GM18867 (cell line): ENCODE results near the gene ABCD3.
"Not testable (repeated sequence)": the region's sequence is repeated elsewhere in the genome, so short reads cannot be mapped to it uniquely, and the experiment has no call there.

Source experiments
- ATAC-seq: cut with Tn5 transposase; IDR thresholded peaks from one replicate; pipeline ENCODE4 v1.9.1; 2021; ENCODE audit warnings: mild to moderate bottlenecking, moderate library complexity; ENCODE audit not compliant: unreplicated experiment

Gene ABCD3

DNA sequence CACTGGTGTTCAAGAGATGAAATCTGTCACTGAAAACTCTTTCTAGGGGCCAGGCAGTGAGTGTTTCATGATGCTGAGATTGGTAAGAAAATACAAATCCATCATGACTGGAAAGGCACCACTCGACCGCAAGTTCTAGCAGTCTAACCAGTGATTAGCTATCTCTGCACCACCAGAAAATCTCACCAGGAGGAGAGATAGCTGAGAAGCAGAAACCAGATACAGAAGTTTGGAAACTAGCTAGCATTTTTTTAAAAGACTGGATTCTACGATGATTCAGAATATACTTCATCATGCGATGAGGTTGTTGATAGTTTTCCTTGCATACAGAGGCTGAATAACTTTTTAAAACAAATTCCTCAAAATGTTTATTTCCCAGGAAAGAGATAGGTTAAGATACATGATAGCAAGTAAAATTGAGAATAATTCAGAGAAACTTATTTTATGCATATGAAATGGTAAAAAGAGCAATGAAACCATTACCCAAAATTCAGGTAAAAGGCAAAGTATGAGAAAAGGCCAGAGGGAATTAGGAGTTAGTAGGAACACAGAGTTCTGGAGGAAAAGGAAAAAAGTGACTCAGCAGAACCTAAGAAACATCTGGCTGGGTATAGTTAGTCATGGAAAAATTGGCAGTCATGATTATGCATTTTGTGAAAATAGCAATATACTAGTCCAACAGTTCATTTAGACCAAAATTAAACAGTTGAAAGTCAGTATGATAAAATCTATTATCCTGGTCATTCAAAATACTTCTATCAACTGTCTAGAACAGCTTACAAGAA is 126.7 kb downstream of the ABCD3 start:
- ATAC-seq: no peak

DNA sequence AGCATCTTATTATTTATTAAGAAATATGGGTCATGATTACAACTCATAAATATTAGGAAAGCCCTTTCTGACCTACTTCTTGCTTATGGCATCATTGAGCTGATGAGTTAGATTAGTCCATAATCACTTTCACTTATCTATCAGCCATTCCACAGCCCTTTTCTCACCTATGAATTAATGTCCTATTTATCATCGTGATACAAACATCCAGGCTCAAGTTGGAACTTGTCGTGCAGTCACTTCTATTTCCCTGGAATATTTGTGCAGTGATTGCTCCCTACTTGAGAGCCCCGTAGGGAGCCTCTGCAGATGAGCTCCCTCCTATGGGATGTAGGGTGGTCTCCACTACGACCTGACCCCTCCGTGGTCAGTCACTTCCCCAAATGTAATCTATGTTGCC is 131.5 kb downstream of the ABCD3 start:
- ATAC-seq: no peak

DNA sequence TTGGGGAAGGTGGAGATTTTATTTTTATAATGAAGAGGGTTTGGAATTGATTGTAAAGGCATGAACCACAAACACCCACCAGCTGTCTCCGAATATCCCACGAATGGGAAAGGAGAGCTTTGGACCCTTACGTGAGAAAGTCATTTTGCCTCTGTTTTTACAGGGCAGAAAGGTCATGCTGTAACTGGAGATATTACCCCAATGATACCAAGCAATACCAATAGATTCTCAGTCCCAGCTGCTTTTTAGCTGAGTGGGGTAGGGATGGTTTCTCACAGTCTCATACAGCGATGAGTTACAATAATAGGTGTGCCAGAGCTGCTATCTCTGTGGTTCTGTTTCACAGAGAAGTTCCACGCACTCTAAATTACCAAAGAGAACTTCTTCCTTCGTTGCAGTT is 132.2 kb downstream of the ABCD3 start:
- no peak for ATAC-seq

DNA sequence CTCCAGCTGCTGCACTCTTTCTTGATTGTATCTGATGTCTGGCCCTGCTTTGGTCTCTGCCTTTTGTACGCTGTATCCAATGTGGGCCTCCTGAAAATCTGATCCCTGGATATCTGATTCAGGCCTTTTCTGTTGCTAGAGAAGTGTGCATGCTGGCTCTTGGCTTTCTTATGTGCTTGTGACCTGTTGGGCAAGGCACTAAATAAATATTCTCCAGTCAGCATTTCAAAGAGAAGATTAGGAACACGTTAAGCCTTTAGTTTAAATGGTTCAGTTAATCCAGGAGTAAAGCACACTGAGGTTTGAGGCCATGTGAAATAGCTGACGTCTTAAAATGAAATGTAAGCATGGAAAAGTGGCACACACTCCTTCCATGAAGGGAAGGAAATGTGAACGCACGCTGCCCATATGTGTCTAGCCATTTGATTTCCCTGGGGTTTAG is 132.6 kb downstream of the ABCD3 start:
- no peak for ATAC-seq

DNA sequence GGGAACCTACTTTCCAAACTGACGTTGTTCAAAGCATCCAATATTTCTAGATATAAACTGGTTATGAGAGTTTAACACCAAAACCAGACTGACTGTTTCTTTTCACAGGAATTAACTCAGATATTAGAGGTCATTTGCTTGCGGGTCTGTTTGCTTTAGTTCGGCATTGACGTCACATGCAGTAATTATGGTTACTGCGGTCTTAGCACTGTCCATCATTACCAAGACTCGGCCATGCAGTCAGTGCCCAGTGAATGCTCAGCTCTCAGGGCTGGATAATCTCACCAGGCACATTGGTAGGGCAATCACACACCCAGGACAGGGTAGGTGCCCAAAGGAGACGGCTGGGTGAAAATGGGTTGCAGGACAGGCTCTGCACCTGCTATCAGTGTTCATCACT is 133.3 kb downstream of the ABCD3 start:
- no peak for ATAC-seq

DNA sequence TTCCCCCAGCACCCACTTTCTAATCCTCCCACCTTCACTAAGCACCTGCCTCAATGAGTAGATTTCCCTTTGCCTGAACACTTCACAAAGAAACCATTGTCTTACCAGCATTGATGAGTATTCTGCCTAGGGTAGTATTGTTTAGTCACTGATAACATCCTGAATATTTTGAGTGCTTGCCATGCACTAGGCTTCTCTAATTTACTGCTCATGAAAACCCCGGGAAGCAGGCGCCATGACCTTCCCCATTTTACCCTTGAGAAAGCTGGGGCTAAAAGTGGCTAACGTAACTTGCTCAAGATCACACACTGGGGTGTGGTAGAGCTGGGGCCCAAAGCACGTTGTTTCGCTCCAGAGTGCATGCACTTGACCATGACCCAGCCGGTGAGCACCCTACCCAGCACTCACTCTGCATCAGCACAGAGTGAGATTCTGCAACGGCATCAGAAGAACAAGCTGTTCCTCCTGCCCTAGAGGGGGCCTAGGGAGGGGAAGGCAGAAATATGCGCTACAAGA is 133.9 kb downstream of the ABCD3 start:
- no peak for ATAC-seq

DNA sequence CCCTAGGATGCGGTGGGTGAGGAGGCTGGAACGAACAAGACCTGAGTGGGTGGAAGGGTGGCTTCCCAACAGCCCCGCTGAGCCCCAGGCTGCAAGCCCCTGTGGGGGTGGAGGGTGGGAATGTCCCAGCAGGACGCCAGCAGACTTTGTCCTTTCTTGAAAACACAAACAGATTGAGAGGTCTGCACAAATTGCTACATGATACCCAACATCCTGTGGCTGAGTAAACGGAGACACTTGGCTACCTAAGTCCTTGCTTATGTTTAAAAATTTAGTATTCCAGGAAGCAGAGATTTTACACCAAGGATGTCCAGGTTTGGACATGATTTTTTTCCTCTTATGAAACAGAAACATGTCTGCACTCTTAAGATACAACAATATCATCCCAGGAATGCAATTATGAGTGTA is 135.1 kb downstream of the ABCD3 start:
- no peak for ATAC-seq

DNA sequence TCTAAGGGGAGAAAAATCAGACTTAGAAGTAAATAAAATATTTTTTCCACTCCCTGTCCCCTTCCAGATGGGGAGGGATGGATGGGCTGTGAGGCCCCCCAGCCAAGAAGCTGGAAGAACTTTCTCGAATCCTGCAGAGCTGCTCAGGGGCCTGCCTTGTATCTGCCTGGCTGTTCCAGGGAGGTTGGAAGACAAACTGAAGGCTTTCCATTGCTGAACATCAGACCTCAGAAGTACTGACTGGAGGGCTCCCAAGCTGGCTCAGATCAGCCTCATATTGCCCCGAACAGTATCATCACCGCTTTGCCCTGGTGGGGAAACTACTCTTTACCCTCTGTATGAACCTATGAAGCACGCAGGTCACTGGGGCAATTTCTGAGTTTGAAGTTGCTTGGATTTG is 135.7 kb downstream of the ABCD3 start:
- ATAC-seq: no peak

DNA sequence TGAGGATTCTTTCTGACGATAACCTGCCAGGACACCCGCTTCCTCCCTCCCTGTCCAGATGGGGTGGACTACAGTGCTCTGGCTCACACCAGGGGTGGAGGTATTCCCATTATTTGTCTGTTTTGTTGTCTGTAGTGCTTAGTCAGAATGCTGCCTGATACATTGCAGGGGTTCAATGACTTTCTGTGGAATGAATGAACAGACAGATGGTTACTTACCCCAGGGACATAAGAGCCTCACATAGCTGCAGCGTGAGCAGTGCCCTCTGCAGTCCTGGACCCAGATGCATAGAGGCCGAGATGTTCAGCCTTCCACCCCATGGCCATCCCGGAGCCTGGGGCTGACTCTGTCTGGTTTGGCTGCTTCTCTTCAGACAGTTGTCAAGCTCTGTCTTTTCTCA is 136.4 kb downstream of the ABCD3 start:
- ATAC-seq: no peak

DNA sequence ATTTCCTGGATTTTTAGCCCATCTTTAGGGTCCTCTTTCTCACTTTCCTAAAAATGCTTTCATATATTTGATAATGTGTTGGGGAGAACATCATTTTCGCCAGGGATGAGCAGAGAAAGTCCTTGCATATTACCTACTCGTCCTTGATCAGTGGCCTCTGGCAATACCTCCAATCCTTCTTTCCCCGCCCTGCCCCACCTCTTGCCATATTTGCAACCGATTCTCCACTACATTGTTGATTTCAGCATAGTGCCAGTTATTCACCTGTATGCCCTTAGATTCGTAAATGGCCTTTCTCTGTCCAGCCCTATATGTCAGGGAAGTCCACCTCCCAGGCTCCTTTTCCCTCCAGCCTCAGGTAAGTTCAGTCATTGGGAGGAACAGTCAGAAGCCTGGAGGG is 136.9 kb downstream of the ABCD3 start:
- ATAC-seq: no peak

DNA sequence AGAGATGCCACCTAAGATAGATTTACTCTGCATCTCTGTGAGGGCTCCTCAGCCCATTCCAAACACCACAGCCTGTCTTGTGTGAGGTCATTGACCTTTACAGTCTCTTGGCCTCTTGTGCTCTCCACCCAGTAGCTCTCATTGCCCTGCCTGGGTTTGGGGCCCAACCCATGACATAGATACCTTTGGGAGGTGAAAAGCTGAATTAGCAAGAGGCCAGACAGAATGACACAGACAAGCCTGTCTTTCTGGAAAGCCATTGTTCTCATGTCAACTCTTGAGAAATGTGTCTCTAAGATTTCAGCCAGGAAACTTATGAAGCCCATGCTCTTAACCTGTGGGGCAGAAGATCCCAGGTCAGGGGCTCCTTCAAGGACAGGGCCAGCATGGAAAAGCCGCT is 141.7 kb downstream of the ABCD3 start:
- ATAC-seq: no peak

DNA sequence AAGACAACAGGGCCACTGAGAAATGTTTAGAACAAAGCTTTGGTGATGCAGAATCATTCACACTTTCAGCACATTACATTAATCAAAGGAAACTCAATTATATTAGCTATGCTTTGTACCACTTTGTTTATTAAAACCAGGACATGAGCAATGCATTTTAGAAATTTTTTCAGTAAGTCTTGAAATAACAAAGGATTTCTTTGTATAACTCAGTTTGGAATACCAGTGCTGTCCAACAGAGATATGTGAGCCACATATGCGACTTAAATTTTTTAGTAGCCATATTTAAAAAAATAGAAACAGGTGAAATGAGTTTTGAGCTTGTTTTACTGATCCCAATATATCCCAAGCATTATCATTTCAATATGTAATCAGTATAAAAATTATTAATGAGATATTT is 142.1 kb downstream of the ABCD3 start:
- no peak for ATAC-seq

DNA sequence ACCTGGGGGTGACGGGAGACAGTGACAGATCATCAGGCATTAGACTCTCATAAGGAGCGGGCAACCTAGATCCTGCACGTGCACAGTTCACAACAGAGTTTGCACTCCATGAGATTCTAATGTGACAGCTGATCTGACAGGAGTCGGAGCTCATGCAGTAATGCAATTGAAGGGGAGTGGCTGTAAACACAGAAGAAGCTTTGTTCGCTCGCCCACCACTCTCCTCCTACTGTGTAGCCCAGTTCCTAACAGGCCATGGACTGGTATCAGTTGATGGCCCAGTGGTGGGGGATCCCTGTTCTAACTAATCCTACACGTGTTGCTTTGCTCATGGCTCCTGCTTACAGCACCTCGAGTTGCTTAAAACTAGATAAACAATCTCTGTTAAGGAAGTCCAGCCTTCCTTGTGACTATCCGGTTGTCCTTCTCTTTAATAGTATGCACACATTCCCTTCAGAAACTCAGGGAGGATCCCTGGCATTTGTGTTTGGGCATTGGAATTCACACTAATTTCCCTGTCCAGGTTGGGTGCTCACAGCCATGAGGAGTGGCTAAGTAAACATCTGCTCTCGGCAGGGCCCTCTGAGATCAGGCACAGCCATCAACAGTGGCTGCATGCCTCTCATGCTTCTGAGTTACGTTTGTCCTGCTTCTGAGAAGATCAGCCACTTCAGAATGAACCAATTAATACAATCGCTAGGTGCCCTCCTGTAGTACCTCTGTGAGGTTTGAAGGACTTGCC is 144.5 kb downstream of the ABCD3 start:
- ATAC-seq: no peak

DNA sequence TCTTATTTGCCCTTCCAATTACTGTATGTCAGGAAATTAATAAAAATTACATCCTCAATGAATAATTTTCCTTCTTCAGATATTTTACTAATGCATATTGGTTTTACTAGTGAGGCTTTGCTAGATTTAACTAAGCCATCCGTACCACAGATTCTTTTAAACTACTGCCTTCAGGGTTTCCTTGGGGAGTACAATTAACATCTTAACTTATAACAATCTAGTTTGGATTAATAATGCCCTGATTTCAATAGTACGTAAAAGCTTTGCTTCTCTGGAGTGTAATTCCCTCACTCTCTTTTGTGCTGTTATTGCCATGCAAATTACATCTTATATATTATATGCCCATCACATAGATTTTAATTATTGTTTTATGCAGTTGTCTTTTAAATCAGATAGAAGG is 147.7 kb downstream of the ABCD3 start:
- ATAC-seq: no peak

DNA sequence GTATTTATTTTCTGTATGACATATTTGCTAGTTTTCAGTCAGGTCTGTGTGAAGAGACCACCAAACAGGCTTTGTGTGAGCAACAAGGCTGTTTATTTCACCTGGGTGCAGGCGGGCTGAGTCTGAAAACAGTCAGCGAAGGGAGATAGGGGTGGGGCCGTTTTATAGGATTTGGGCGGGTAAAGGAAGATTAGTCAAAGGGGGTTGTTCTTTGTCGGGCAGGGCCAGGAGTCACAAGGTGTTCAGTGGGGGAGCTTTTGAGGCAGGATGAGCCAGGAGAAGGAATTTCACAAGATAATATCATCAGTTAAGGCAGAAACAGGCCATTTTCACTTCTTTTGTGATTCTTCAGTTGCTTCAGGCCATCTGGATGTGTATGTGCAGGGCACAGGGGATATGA is 148.2 kb downstream of the ABCD3 start:
- ATAC-seq: not testable (repeated sequence)

DNA sequence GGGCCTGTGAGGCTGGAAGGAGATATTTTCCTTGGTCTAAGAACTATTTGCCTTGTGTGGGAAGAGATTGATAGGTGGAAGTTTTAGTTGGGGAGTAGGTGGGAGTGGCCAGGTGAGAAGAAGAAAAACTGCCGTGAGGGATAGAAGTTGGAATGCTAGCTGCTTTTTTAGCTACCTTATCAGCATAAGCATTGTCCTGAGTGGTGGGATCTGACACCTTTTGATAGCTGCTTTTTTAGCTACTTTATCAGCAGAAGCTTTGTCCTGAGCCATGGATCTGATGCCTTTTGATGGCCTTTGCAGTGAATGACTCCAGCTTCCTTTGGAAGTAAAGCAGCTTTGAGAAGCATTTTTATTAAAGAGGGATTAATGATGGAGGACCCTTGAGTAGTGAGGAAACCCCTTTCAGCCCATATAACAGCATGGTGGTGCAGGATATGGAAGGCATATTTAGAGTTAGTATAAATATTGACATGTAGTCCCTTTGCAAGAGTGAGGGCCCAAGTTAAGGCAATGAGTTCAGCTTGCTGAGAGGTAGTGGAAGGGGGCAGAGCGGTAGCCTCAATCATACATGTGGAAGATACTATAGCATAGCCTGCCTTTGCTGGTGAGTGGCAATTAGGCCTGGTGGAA is 149.9 kb downstream of the ABCD3 start:
- ATAC-seq: not testable (repeated sequence)
